RCC 7860 (cell line): ENCODE data around the gene TMTC4.
"Not testable (repeated sequence)": the region's sequence is repeated elsewhere in the genome, so short reads cannot be mapped to it uniquely, and the experiment has no call there.

ENCODE experiments used
- DNase-seq: peaks from one replicate; pipeline ENCODE4 v3.0.0-alpha.2; 2015; ENCODE audit warnings: low spot score
- FAIRE-seq: peaks from 2 replicates; lab custom pipeline; 2012; peaks lifted over from hg19 to GRCh38; lab: Jason Lieb, UNC

Gene TMTC4

GRCh38 chr13:100589178-100589725, 85.3 kb downstream of the TMTC4 start:
- FAIRE-seq, result no peak
- no peak for DNase-seq

- FAIRE-seq (no peak), DNase-seq (no peak)
Measured at GRCh38 chr13:100588331-100589177, 86.0 kb downstream of the TMTC4 start, which contains the start of gene GGACT. GGACT (minus strand) TSS chr13:100588789; CDS start chr13:100532591, 56,198 bp downstream.

GRCh38 chr13:100584896-100585295, 89.7 kb downstream of the TMTC4 start:
- FAIRE-seq (no peak), DNase-seq (no peak)

- FAIRE-seq (no peak), DNase-seq (no peak)
Measured at GRCh38 chr13:100581504-100581903, 93.1 kb downstream of the TMTC4 start.

- DNase-seq (no peak), FAIRE-seq (no peak)
Measured at GRCh38 chr13:100581030-100581429, 93.6 kb downstream of the TMTC4 start.

GRCh38 chr13:100580045-100580444, 94.5 kb downstream of the TMTC4 start:
- DNase-seq (no peak), FAIRE-seq (no peak)

- DNase-seq, FAIRE-seq: not testable (repeated sequence)
Measured at GRCh38 chr13:100577239-100577638, 97.4 kb downstream of the TMTC4 start.

- DNase-seq, result peak; percentile 50
- no peak for FAIRE-seq
Measured at GRCh38 chr13:100573121-100573520, 101.5 kb downstream of the TMTC4 start.

- FAIRE-seq, result no peak
Measured at GRCh38 chr13:100566543-100566942, 108.1 kb downstream of the TMTC4 start.

GRCh38 chr13:100565286-100565685, 109.3 kb downstream of the TMTC4 start:
- FAIRE-seq (no peak), DNase-seq (no peak)

More at GRCh38 chr13:100566543-100566942, 108.1 kb downstream of the TMTC4 start:
- DNase-seq, result peak; percentile 25

GRCh38 chr13:100564444-100565223, 110.0 kb downstream of the TMTC4 start:
- DNase-seq, result no peak
- FAIRE-seq, result no peak

- DNase-seq (no peak), FAIRE-seq (no peak)
Measured at GRCh38 chr13:100563779-100564178, 110.8 kb downstream of the TMTC4 start.

GRCh38 chr13:100561599-100562204, 112.9 kb downstream of the TMTC4 start:
- FAIRE-seq (no peak), DNase-seq (no peak)

- no peak for DNase-seq
- no peak for FAIRE-seq
Measured at GRCh38 chr13:100561158-100561499, 113.5 kb downstream of the TMTC4 start.

- FAIRE-seq, result no peak
- no peak for DNase-seq
Measured at GRCh38 chr13:100560498-100561157, 114.0 kb downstream of the TMTC4 start.

- FAIRE-seq (no peak), DNase-seq (no peak)
Measured at GRCh38 chr13:100559886-100560285, 114.7 kb downstream of the TMTC4 start.
